ENCODE results near the gene STIMATE. TPM values are rescaled to one million over a fixed set of nuclear protein-coding genes. Genes with fewer than 3 reads are reported as not detected.

The STIMATE gene
- total RNA-seq, 1 donor = 15.1 TPM

- no peak for TF ChIP-seq CTCF (IDR thresholded peaks at IDR 0.05; ENCODE audit: insufficient read depth, low read depth, low read length)
- no peak overlapping the region for H3K4me3 ChIP-seq (ENCODE audit: low read depth, low read length)
- DNase-seq (ENCODE audit: low read depth) = no peak
These were observed 77.4 kb downstream of the STIMATE start for GRCh38 chr3:52819936-52820335.

- DNase-seq (ENCODE audit: low read depth) = no peak
- no peak overlapping the region for H3K4me3 ChIP-seq (ENCODE audit: low read depth, low read length)
- no peak for TF ChIP-seq CTCF (IDR thresholded peaks at IDR 0.05; ENCODE audit: insufficient read depth, low read depth, low read length)
These were observed 79.5 kb downstream of the STIMATE start for GRCh38 chr3:52817860-52818259.

GRCh38 chr3:52817221-52817620, 80.1 kb downstream of the STIMATE start:
- TF ChIP-seq CTCF (IDR thresholded peaks at IDR 0.05; ENCODE audit: insufficient read depth, low read depth, low read length) = no peak
- H3K4me3 ChIP-seq (ENCODE audit: low read depth, low read length) = no peak overlapping the region
- DNase-seq (ENCODE audit: low read depth) = no peak

GRCh38 chr3:52816654-52817053, 80.7 kb downstream of the STIMATE start:
- no peak for DNase-seq (ENCODE audit: low read depth)
- no peak for TF ChIP-seq CTCF (IDR thresholded peaks at IDR 0.05; ENCODE audit: insufficient read depth, low read depth, low read length)
- no peak overlapping the region for H3K4me3 ChIP-seq (ENCODE audit: low read depth, low read length)

GRCh38 chr3:52816199-52816598, 81.1 kb downstream of the STIMATE start:
- TF ChIP-seq CTCF (IDR thresholded peaks at IDR 0.05; ENCODE audit: insufficient read depth, low read depth, low read length) = no peak

GRCh38 chr3:52813810-52814209, 83.5 kb downstream of the STIMATE start:
- no peak for TF ChIP-seq CTCF (IDR thresholded peaks at IDR 0.05; ENCODE audit: insufficient read depth, low read depth, low read length)
- no peak overlapping the region for H3K4me3 ChIP-seq (ENCODE audit: low read depth, low read length)
- no peak for DNase-seq (ENCODE audit: low read depth)

More at GRCh38 chr3:52816199-52816598, 81.1 kb downstream of the STIMATE start:
- H3K4me3 ChIP-seq (ENCODE audit: low read depth, low read length) = no peak overlapping the region
- DNase-seq (ENCODE audit: low read depth) = no peak

GRCh38 chr3:52811452-52812011, 85.8 kb downstream of the STIMATE start:
- H3K4me3 ChIP-seq (ENCODE audit: low read depth, low read length) = no peak overlapping the region
- no peak for TF ChIP-seq CTCF (IDR thresholded peaks at IDR 0.05; ENCODE audit: insufficient read depth, low read depth, low read length)
- no peak for DNase-seq (ENCODE audit: low read depth)

Measured in fibroblast of villous mesenchyme (primary cell).